IMR-90 (cell line): Measurements from ENCODE around the gene TRDN. TPM values are rescaled to one million over a fixed set of nuclear protein-coding genes. Genes with fewer than 3 reads are reported as not detected.

ENCODE experiments used
- ATAC-seq: fragments of 200-7000 bp; cut with Tn5 transposase; 2 replicates; pipeline ENCODE4 v1.9.1; 2020; ENCODE audit warnings: low read depth, mild to moderate bottlenecking, moderate library complexity
- BruUV-seq: library from RNA; stranded (reverse); fragments of 400-500 nt; replicated peaks from 2 replicates; lab custom pipeline; 2021; lab: Mats Ljungman, UMichigan
- CTCF ChIA-PET: fragments of 300-600 bp; formaldehyde crosslinking; extraction: SDS; loops from one replicate; lab custom pipeline; 2021; ENCODE audit warnings: antibody characterized with exemption; lab: Yijun Ruan, JAX
- POLR2A ChIA-PET: fragments of 300-600 bp; sonication (Branson Sonifier 250); formaldehyde crosslinking; loops from one replicate; lab custom pipeline; 2022; ENCODE audit warnings: antibody characterized with exemption; ENCODE audit not compliant: unreplicated experiment; lab: Charles Lee
- DNase-seq: peaks from one replicate; pipeline ENCODE4 v3.0.0; 2013
- H2AFZ ChIP-seq: replicated peaks from 2 replicates; pipeline ENCODE3; 2013; ENCODE audit warnings: low read length, mild to moderate bottlenecking; ENCODE audit not compliant: poor library complexity
- H2AK5ac ChIP-seq: 2 replicates; pipeline ENCODE4 v1.6.1; 2013; ENCODE audit warnings: low read depth, low read length, inconsistent platforms
- H2AK9ac ChIP-seq: replicated peaks from 2 replicates; pipeline ENCODE3; 2013; ENCODE audit warnings: mild to moderate bottlenecking, low read depth, low read length, moderate library complexity; ENCODE audit not compliant: poor library complexity
- H2BK120ac ChIP-seq: 2 replicates; pipeline ENCODE4 v1.6.1; 2013; ENCODE audit warnings: low read depth, low read length, inconsistent platforms
- H2BK15ac ChIP-seq: 3 replicates; pipeline ENCODE4 v1.6.1; 2013; ENCODE audit warnings: low read depth, low read length, inconsistent platforms
- H2BK20ac ChIP-seq: 2 replicates; pipeline ENCODE4 v1.6.1; 2013; ENCODE audit warnings: low read depth, mild to moderate bottlenecking, inconsistent platforms, low read length, moderate library complexity
- H2BK5ac ChIP-seq: 2 replicates; pipeline ENCODE4 v1.6.1; 2013; ENCODE audit warnings: mild to moderate bottlenecking, low read depth, low read length, inconsistent platforms; ENCODE audit not compliant: poor library complexity, severe bottlenecking
- H3K14ac ChIP-seq: replicated peaks from 2 replicates; pipeline ENCODE4 v1.6.1; 2013; ENCODE audit warnings: low read depth, low read length, inconsistent platforms
- H3K18ac ChIP-seq: 2 replicates; pipeline ENCODE4 v1.6.1; 2013; ENCODE audit warnings: low read depth, low read length, control low read depth
- H3K23ac ChIP-seq: 2 replicates; pipeline ENCODE4 v1.6.1; 2013; ENCODE audit warnings: low read depth, low read length, inconsistent platforms
- H3K27ac ChIP-seq: 2 replicates; pipeline ENCODE4 v1.5.1; 2013; ENCODE audit warnings: mild to moderate bottlenecking, control low read depth, low read length; ENCODE audit not compliant: insufficient read depth
- H3K27me3 ChIP-seq: 2 replicates; pipeline ENCODE4 v1.6.1; 2013; ENCODE audit warnings: low read length; ENCODE audit not compliant: control insufficient read depth, insufficient read depth
- H3K36me3 ChIP-seq: 2 replicates; pipeline ENCODE4 v1.6.1; 2013; ENCODE audit warnings: low read length, mixed read lengths; ENCODE audit not compliant: control insufficient read depth, insufficient read depth
- H3K4ac ChIP-seq: 2 replicates; pipeline ENCODE4 v1.6.1; 2013; ENCODE audit warnings: low read depth, low read length, inconsistent platforms
- H3K4me1 ChIP-seq: 2 replicates; pipeline ENCODE4 v1.6.1; 2013; ENCODE audit warnings: low read length, mixed read lengths; ENCODE audit not compliant: control insufficient read depth, insufficient read depth
- H3K4me2 ChIP-seq: 2 replicates; pipeline ENCODE4 v1.6.1; 2013; ENCODE audit warnings: low read depth, mild to moderate bottlenecking, control low read depth, low read length, moderate library complexity
- H3K4me3 ChIP-seq: 2 replicates; pipeline ENCODE4 v1.5.1; 2013; ENCODE audit warnings: low read depth, mild to moderate bottlenecking, control low read depth, low read length, moderate library complexity; ENCODE audit not compliant: insufficient read depth
- H3K56ac ChIP-seq: 2 replicates; pipeline ENCODE4 v1.6.1; 2013; ENCODE audit warnings: low read length, inconsistent platforms; ENCODE audit not compliant: insufficient read depth; ENCODE audit errors: extremely low read depth
- H3K79me1 ChIP-seq, 2 experiments: 2 replicates each; pipeline ENCODE4 v1.6.1; 2013; ENCODE audit warnings: low read length in 2 of 2, inconsistent platforms in 1 of 2, low read depth in 1 of 2
- H3K9ac ChIP-seq: 2 replicates; pipeline ENCODE4 v1.6.1; 2013; ENCODE audit warnings: low read depth, low read length, control low read depth
- H3K9me1 ChIP-seq: 2 replicates; pipeline ENCODE4 v1.6.1; 2013; ENCODE audit warnings: low read length, inconsistent platforms; ENCODE audit not compliant: insufficient read depth
- H3K9me3 ChIP-seq: 2 replicates; pipeline ENCODE4 v1.6.1; 2013; ENCODE audit warnings: low read length; ENCODE audit not compliant: control insufficient read depth, insufficient read depth
- H4K20me1 ChIP-seq: 2 replicates; pipeline ENCODE4 v1.6.1; 2013; ENCODE audit warnings: low read length, inconsistent platforms; ENCODE audit not compliant: insufficient read depth
- H4K5ac ChIP-seq: 2 replicates; pipeline ENCODE4 v1.6.1; 2013; ENCODE audit warnings: mild to moderate bottlenecking, low read depth, low read length, control low read depth
- H4K8ac ChIP-seq, 2 experiments: 2 replicates each; pipeline ENCODE4 v1.6.1; 2013; ENCODE audit warnings: low read depth in 2 of 2, low read length in 2 of 2, control low read depth in 1 of 2, inconsistent platforms in 1 of 2
- H4K91ac ChIP-seq: 2 replicates; pipeline ENCODE4 v1.6.1; 2013; ENCODE audit warnings: low read depth, low read length, inconsistent platforms; ENCODE audit not compliant: insufficient read depth
- CHD1 ChIP-seq: IDR thresholded peaks from 2 replicates; pipeline ENCODE4 v1.6.1; 2012; ENCODE audit warnings: low read depth, low read length, improper control_type of control experiment
- RCOR1 ChIP-seq: IDR thresholded peaks from 2 replicates; pipeline ENCODE4 v1.6.1; 2012; ENCODE audit warnings: mild to moderate bottlenecking, low read length, improper control_type of control experiment; ENCODE audit not compliant: insufficient replicate concordance
- SMC3 ChIP-seq: fragments of 150-350 bp; IDR thresholded peaks from 2 replicates; pipeline ENCODE4 v1.6.1; 2016; ENCODE audit warnings: low read depth, mild to moderate bottlenecking, antibody characterized with exemption, low read length, moderate library complexity
- WGBS, 2 experiments: methylation state at CpG; one replicate each; pipeline versions ENCODE4 v1.1.5 to v1.1.7; 2013; ENCODE audit warnings: missing lambda C conversion rate in 2 of 2; ENCODE audit not compliant: insufficient read length in 1 of 2; ENCODE audit errors: extremely low coverage in 2 of 2; 5-methylcytosine and 5-hydroxymethylcytosine counted together
- dilution Hi-C: fragments of 300-500 bp; cut with HindIII; formaldehyde crosslinking; loops from one replicate; pipeline ENCODE4 v1.14.3; 2018; ENCODE audit warnings: low sequenced_read_pairs; ENCODE audit not compliant: unreplicated experiment
- in situ Hi-C: fragments of 300-500 bp; cut with MboI; formaldehyde crosslinking; loops from 3 replicates; pipeline ENCODE4 v1.14.3; 2019; ENCODE audit warnings: low sequenced_read_pairs, inconsistent platforms, mixed read lengths
- intact Hi-C: fragments of 100-400 bp; cut with micrococcal nuclease; formaldehyde crosslinking; loops from 2 replicates; pipeline ENCODE4 v1.10.0; 2022
- polyA plus RNA-seq, 3 experiments: library from polyadenylated mRNA; depleted of rRNA; stranded (reverse); fragments of >200 nt; gene quantifications; 2 replicates each; pipeline ENCODE4 v1.2.3, GENCODE V29; 2012; ENCODE audit warnings: low replicate concordance in 1 of 3
- total RNA-seq: library from RNA; depleted of rRNA; stranded (reverse); fragments of >200 nt; gene quantifications from 2 replicates; pipeline ENCODE4 v1.2.3, GENCODE V29; 2012

The TRDN gene
- total and polyA plus RNA-seq, 2 of the 4 experiments (the other 2 are of a cell fraction): not detected

DNA sequence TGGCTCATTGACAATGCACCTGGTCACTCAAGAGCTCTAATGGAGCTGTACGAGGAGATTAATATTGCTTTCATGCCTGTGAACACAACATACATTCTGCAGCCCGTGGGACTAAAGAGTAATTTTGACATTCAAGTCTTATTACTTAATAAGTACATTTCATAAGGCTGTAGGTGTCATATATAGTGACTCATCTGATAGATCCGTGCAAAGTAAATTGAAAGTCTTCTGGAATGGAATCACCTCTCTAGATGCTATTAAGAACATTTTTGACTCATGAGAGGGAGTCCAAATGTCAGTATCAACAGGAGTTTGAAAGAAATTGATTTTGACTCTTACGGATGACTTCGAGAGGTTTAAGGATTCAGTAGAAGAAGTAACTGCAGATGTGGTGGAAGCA lies 372.8 kb downstream of the TRDN start:
- no peak overlapping the region for H4K5ac ChIP-seq
- intact Hi-C loops: no loop called here
- H3K56ac ChIP-seq: no peak overlapping the region
- no peak overlapping the region for H2BK5ac ChIP-seq
- H2BK20ac ChIP-seq: no peak overlapping the region
- no peak overlapping the region for H2AK5ac ChIP-seq
- H4K8ac ChIP-seq: no peak overlapping the region
- no peak overlapping the region for H2BK120ac ChIP-seq
- no peak overlapping the region for H3K18ac ChIP-seq
- POLR2A ChIA-PET: no interaction called here
- H3K4me3 ChIP-seq: no peak overlapping the region
- H3K4me2 ChIP-seq: no peak overlapping the region
- H3K27me3 ChIP-seq: no peaks in the 10 kb centered on the region
- CTCF ChIA-PET: no interaction called here
- in situ Hi-C loops: no loop called here
- no peak overlapping the region for H4K91ac ChIP-seq
- H3K9me3 ChIP-seq: no peaks in the 10 kb centered on the region
- no peak overlapping the region for H3K23ac ChIP-seq
- DNase-seq (no peak), ATAC-seq (no peak)
- no peaks in the 10 kb centered on the region for H3K36me3 ChIP-seq
- no peaks in the 10 kb centered on the region for H4K20me1 ChIP-seq
- no peaks in the 10 kb centered on the region for H3K79me1 ChIP-seq
- no peak overlapping the region for H3K4ac ChIP-seq
- no peak overlapping the region for H2AK9ac ChIP-seq
- H3K9ac ChIP-seq: no peak overlapping the region
- H2BK15ac ChIP-seq: no peak overlapping the region
- H2AFZ ChIP-seq: no peak overlapping the region
- no peak for TF ChIP-seq RCOR1
- no peak for TF ChIP-seq CHD1
- TF ChIP-seq SMC3: no peak
- BruUV-seq: no TSS peak
- no peak overlapping the region for H3K27ac ChIP-seq
- no peak overlapping the region for H3K14ac ChIP-seq
- dilution Hi-C loops: no loop called here
- WGBS, 2 experiments: 93% methylated on average over 2 of the region's 5 CpGs; no CpG with 5 or more reads in 1 of the 2 experiments
- H3K4me1 ChIP-seq: no peaks in the 10 kb centered on the region
- no peaks in the 10 kb centered on the region for H3K9me1 ChIP-seq
